ENCODE results near the gene CLDN9. TPM values are rescaled to one million over a fixed set of nuclear protein-coding genes. Genes with fewer than 3 reads are reported as not detected.

The CLDN9 gene
- total RNA-seq, 1 donor from 2014 or later: 5.4 TPM

DNA sequence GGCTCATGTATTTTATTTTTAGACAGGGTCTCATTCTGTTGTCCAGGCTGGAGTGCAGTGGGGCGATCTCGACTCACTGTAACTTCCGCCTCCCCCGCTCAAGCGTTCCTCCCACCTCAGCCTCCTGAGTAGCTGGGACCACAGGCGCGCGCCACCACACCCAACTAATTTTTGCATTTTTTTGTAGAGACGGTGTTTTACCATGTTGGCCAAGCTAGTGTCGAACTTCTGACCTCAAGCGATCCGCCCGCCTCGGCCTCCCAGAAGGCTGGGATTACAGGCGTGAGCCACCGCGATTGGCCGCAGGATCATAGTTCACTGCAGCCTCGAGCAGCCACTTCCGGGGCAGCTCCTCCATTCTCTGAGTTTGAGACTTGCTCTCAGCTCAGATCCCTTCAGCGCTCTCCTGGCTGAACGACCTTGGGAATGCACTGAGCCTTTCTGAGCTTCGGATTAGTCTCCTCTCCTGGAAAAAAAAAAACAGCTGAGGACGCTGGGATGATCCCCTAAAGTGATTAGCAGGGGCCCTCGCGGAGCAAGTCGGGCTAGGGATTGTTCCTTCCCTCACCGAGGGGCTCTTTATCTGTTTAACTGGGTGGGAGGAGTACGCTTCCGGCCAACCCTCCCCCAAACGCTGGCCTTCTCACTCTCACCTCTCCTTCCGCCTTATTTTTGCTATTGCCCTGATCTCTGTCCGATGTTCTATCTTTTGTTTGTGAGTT is 31.4 kb upstream of the CLDN9 start:
- peaks cover 2% of the 10 kb centered on the region for H3K27me3 Mint-ChIP-seq (ENCODE audit: low read depth)
- H3K36me3 Mint-ChIP-seq: no peaks in the 10 kb centered on the region
- H3K9me3 Mint-ChIP-seq: no peaks in the 10 kb centered on the region
- H3K4me3 Mint-ChIP-seq: peak overlapping the region; percentile 75
- TF ChIP-seq, protein P1, sequence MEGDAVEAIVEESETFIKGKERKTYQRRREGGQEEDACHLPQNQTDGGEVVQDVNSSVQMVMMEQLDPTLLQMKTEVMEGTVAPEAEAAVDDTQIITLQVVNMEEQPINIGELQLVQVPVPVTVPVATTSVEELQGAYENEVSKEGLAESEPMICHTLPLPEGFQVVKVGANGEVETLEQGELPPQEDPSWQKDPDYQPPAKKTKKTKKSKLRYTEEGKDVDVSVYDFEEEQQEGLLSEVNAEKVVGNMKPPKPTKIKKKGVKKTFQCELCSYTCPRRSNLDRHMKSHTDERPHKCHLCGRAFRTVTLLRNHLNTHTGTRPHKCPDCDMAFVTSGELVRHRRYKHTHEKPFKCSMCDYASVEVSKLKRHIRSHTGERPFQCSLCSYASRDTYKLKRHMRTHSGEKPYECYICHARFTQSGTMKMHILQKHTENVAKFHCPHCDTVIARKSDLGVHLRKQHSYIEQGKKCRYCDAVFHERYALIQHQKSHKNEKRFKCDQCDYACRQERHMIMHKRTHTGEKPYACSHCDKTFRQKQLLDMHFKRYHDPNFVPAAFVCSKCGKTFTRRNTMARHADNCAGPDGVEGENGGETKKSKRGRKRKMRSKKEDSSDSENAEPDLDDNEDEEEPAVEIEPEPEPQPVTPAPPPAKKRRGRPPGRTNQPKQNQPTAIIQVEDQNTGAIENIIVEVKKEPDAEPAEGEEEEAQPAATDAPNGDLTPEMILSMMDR (IDR thresholded peaks at IDR 0.05; ENCODE audit: unreplicated experiment): no peak
- peak overlapping the region; percentile 87 for H3K27ac Mint-ChIP-seq
- no peak for DNase-seq (ENCODE audit: low spot score in 2 of 2, unreplicated experiment in 2 of 2)
- peaks cover 20% of the 10 kb centered on the region for H3K4me1 Mint-ChIP-seq

DNA sequence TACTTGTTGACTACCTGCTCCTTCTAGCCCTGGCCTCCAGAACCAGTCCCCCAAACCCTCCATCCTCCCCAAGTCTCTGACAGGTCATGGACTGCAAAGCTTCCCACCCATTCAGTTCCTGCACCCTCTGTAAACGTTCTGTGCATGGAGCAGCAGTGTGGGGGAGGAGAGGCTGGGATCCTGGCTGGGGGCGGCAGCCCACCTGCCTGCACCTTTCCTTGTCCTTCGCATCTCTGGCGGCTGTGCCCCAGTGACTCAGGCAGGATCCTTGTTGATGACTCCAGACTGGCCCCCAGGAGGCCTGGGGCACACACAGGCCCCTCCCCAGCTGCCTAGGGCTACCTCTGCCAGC is 30.8 kb upstream of the CLDN9 start:
- TF ChIP-seq, protein P1 (IDR thresholded peaks at IDR 0.05; ENCODE audit: unreplicated experiment): no peak
- peaks cover 2% of the 10 kb centered on the region for H3K27me3 Mint-ChIP-seq (ENCODE audit: low read depth)

DNA sequence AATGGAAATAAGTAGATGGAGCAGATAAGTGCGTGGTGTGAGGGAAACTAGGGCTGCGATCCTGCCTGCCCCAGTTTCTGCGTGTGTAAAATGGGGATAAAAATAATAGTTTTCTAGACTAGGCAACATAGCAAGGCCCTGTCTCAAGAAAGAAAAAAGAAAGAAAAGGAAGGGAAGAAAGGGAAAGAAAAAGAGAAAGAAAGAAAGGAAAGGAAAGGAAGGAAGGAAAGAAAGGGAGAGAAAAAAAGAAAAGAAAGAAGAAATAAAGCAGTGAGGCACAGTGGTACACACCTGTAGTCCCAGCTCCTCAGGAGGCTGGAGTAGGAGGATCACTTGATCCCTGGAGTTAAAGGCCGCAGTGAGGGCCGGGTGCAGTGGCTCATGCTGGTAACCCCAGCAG is 30.3 kb upstream of the CLDN9 start:
- peak overlapping the region; percentile 67 for H3K27ac Mint-ChIP-seq

More for the DNA sequence above, 30.8 kb upstream of the CLDN9 start:
- Mint-ChIP-seq H3K36me3 (no peaks in the 10 kb centered on the region), H3K27ac (peak overlapping the region; percentile 87), H3K4me1 (peaks cover 23% of the 10 kb centered on the region), H3K9me3 (no peaks in the 10 kb centered on the region), H3K4me3 (peak overlapping the region; percentile 75)
- DNase-seq (ENCODE audit: low spot score in 2 of 2, unreplicated experiment in 2 of 2): no peak

DNA sequence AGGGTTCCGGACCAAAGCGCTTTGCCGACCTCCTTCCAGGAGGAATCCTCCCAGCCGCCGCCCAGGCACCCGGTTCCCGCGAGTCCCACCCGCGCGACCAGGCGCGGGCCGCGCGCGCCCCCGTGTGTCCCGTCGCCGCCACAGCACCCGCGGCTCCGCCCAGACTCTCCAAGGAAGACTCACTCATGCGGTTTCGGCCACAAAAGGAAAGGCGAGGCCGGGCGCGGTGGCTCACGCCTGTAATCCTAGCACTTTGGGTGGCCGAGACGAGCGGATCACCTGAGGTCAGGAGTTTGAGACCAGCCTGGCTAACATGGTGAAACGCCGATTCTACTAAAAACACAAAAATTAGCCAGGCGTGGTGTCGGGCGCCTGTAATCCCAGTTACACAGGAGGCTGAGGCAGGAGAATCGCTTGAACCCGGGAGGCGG is 29.0 kb upstream of the CLDN9 start:
- H3K27ac Mint-ChIP-seq: no peak overlapping the region
- H3K4me3 Mint-ChIP-seq: peak overlapping the region; percentile 38
- peak; percentile 74 to 84 for DNase-seq (ENCODE audit: low spot score in 2 of 2, unreplicated experiment in 2 of 2)
- peaks cover 2% of the 10 kb centered on the region for H3K27me3 Mint-ChIP-seq (ENCODE audit: low read depth)
- no peaks in the 10 kb centered on the region for H3K9me3 Mint-ChIP-seq
- peaks cover 32% of the 10 kb centered on the region for H3K4me1 Mint-ChIP-seq
- TF ChIP-seq, protein P1 (IDR thresholded peaks at IDR 0.05; ENCODE audit: unreplicated experiment): peak; percentile 93
- no peaks in the 10 kb centered on the region for H3K36me3 Mint-ChIP-seq

More for the DNA sequence above, 30.3 kb upstream of the CLDN9 start:
- Mint-ChIP-seq H3K4me1 (peaks cover 23% of the 10 kb centered on the region), H3K9me3 (no peaks in the 10 kb centered on the region), H3K4me3 (peak overlapping the region; percentile 75), H3K36me3 (no peaks in the 10 kb centered on the region), H3K27me3 (ENCODE audit: low read depth) (peaks cover 2% of the 10 kb centered on the region)
- TF ChIP-seq, protein P1 (IDR thresholded peaks at IDR 0.05; ENCODE audit: unreplicated experiment): no peak
- DNase-seq (ENCODE audit: low spot score in 2 of 2, unreplicated experiment in 2 of 2): no peak

DNA sequence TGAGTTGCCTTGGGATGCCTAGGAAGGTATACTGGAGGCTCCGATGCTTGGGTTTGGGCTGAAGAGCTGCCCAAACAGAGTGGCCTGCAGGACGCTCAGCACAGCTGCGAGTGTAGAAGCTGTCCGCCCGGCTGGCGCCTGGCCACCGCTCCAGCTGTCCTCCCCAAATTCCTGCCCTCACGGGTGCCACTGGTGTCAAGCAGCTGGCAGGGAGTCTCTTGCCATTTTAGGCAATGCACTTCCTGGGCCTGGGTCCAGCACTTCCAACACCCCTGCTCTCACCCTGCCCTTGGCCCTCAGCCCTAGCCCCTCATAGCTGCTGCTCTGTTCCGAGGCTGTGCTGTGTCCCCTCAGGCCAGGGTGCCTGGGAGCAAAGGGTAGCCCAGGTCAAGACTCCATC is 27.3 kb upstream of the CLDN9 start:
- Mint-ChIP-seq H3K9me3 (no peaks in the 10 kb centered on the region), H3K4me3 (no peak overlapping the region), H3K4me1 (peaks cover 46% of the 10 kb centered on the region), H3K36me3 (no peaks in the 10 kb centered on the region), H3K27ac (no peak overlapping the region), H3K27me3 (ENCODE audit: low read depth) (peaks cover 2% of the 10 kb centered on the region)
- TF ChIP-seq, protein P1 (IDR thresholded peaks at IDR 0.05; ENCODE audit: unreplicated experiment): no peak
- DNase-seq (ENCODE audit: low spot score in 2 of 2, unreplicated experiment in 2 of 2): no peak

Measured in mesothelial cell of epicardium (in vitro differentiated cells).